ENCODE measurements around the gene NKAIN1.
"Not testable (repeated sequence)": the region's sequence is repeated elsewhere in the genome, so short reads cannot be mapped to it uniquely, and the experiment has no call there.

Gene NKAIN1

GRCh38 chr1:31272369-31272768 is 32.7 kb upstream of the NKAIN1 start:
- Histone ChIP-seq H3K9ac (no peak overlapping the region), H4K20me1 (ENCODE audit: insufficient read depth) (peaks cover 4% of the 10 kb centered on the region; the same call in 1 of the 2 replicates), H2AFZ (ENCODE audit: low read depth) (no peak overlapping the region), H3K27ac (no peak overlapping the region), H3K79me2 (ENCODE audit: insufficient read depth, low read depth) (no peaks in the 10 kb centered on the region; the same call in 1 of the 2 replicates), H3K27me3 (ENCODE audit: insufficient read depth, low read depth) (no peaks in the 10 kb centered on the region), H3K4me1 (ENCODE audit: low read depth, poor library complexity, severe bottlenecking) (no peaks in the 10 kb centered on the region), H3K4me2 (no peak overlapping the region), H3K36me3 (ENCODE audit: insufficient read depth) (peaks cover 20% of the 10 kb centered on the region; the same call in 1 of the 2 replicates), H3K4me3 (IDR thresholded peaks at IDR 0.05; ENCODE audit: insufficient read depth, low read depth, low read length) (no peak overlapping the region)
- no peak for TF ChIP-seq CTCF (conservative IDR thresholded peaks at IDR 0.05; ENCODE audit: low read depth, low read length)

- H3K4me1 ChIP-seq (ENCODE audit: low read depth, poor library complexity, severe bottlenecking): no peaks in the 10 kb centered on the region
- H2AFZ ChIP-seq (ENCODE audit: low read depth): no peak overlapping the region
- no peaks in the 10 kb centered on the region for H3K27me3 ChIP-seq (ENCODE audit: insufficient read depth, low read depth)
- TF ChIP-seq CTCF (conservative IDR thresholded peaks at IDR 0.05; ENCODE audit: low read depth, low read length): no peak
- 0 out of 2 replicates have a peak, but pooled peaks cover 7% of the 10 kb centered on the region for H4K20me1 ChIP-seq (ENCODE audit: insufficient read depth)
- no peaks in the 10 kb centered on the region for H3K79me2 ChIP-seq (ENCODE audit: insufficient read depth, low read depth)
- no peak overlapping the region for H3K9ac ChIP-seq
- H3K27ac ChIP-seq: no peak overlapping the region
- H3K4me3 ChIP-seq (IDR thresholded peaks at IDR 0.05; ENCODE audit: insufficient read depth, low read depth, low read length): no peak overlapping the region
- H3K4me2 ChIP-seq: no peak overlapping the region
- peaks cover 12% of the 10 kb centered on the region; the same call in 1 of the 2 replicates for H3K36me3 ChIP-seq (ENCODE audit: insufficient read depth)
Observed at GRCh38 chr1:31266547-31266946, 26.9 kb upstream of the NKAIN1 start.

- Histone ChIP-seq H3K79me2 (ENCODE audit: insufficient read depth, low read depth) (no peaks in the 10 kb centered on the region), H2AFZ (ENCODE audit: low read depth) (no peak overlapping the region), H3K27me3 (ENCODE audit: insufficient read depth, low read depth) (no peaks in the 10 kb centered on the region), H3K9ac (no peak overlapping the region), H3K4me2 (no peak overlapping the region), H3K27ac (no peak overlapping the region), H3K4me3 (IDR thresholded peaks at IDR 0.05; ENCODE audit: insufficient read depth, low read depth, low read length) (no peak overlapping the region), H4K20me1 (ENCODE audit: insufficient read depth) (0 out of 2 replicates have a peak, but pooled peaks cover 7% of the 10 kb centered on the region), H3K4me1 (ENCODE audit: low read depth, poor library complexity, severe bottlenecking) (no peaks in the 10 kb centered on the region), H3K36me3 (ENCODE audit: insufficient read depth) (peaks cover 5% of the 10 kb centered on the region; the same call in 1 of the 2 replicates)
- no peak for TF ChIP-seq CTCF (conservative IDR thresholded peaks at IDR 0.05; ENCODE audit: low read depth, low read length)
Observed at GRCh38 chr1:31264790-31265386, 25.2 kb upstream of the NKAIN1 start.

GRCh38 chr1:31263408-31263807 is 23.7 kb upstream of the NKAIN1 start:
- H3K79me2 ChIP-seq (ENCODE audit: insufficient read depth, low read depth): no peaks in the 10 kb centered on the region

GRCh38 chr1:31262393-31262792 is 22.7 kb upstream of the NKAIN1 start:
- not testable (repeated sequence) for H3K27me3 ChIP-seq (ENCODE audit: insufficient read depth, low read depth); H3K4me2 ChIP-seq; H3K4me3 ChIP-seq (IDR thresholded peaks at IDR 0.05; ENCODE audit: insufficient read depth, low read depth, low read length); H3K27ac ChIP-seq; H3K79me2 ChIP-seq (ENCODE audit: insufficient read depth, low read depth); H2AFZ ChIP-seq (ENCODE audit: low read depth); H4K20me1 ChIP-seq (ENCODE audit: insufficient read depth); H3K36me3 ChIP-seq (ENCODE audit: insufficient read depth); H3K9ac ChIP-seq; H3K4me1 ChIP-seq (ENCODE audit: low read depth, poor library complexity, severe bottlenecking)

More at GRCh38 chr1:31263408-31263807, 23.7 kb upstream of the NKAIN1 start:
- H3K27ac ChIP-seq: no peak overlapping the region
- no peak overlapping the region for H3K4me2 ChIP-seq
- no peaks in the 10 kb centered on the region for H3K27me3 ChIP-seq (ENCODE audit: insufficient read depth, low read depth)
- H3K9ac ChIP-seq: no peak overlapping the region
- 0 out of 2 replicates have a peak, but pooled peaks cover 7% of the 10 kb centered on the region for H4K20me1 ChIP-seq (ENCODE audit: insufficient read depth)
- H3K36me3 ChIP-seq (ENCODE audit: insufficient read depth): peaks cover 11% of the 10 kb centered on the region; the same call in 1 of the 2 replicates
- H2AFZ ChIP-seq (ENCODE audit: low read depth): no peak overlapping the region
- no peak for TF ChIP-seq CTCF (conservative IDR thresholded peaks at IDR 0.05; ENCODE audit: low read depth, low read length)
- H3K4me1 ChIP-seq (ENCODE audit: low read depth, poor library complexity, severe bottlenecking): no peaks in the 10 kb centered on the region
- H3K4me3 ChIP-seq (IDR thresholded peaks at IDR 0.05; ENCODE audit: insufficient read depth, low read depth, low read length): no peak overlapping the region
